Neuronal stem cell (in vitro differentiated cells): ENCODE measurements around the gene MON1A.
A peak's percentile ranks its signal among the peaks of the same experiment; 100 is the strongest.
"Not testable (repeated sequence)": the region's sequence is repeated elsewhere in the genome, so short reads cannot be mapped to it uniquely, and the experiment has no call there.

ENCODE experiments used
- DNase-seq: peaks from one replicate; pipeline ENCODE4 v3.0.0-alpha.2; 2013; ENCODE audit warnings: low spot score
- H2AFZ ChIP-seq: one replicate; pipeline ENCODE4 v1.6.1; 2013; ENCODE audit warnings: mild to moderate bottlenecking, low read length, inconsistent platforms
- H2AK5ac ChIP-seq: 2 replicates; pipeline ENCODE4 v1.6.1; 2013; ENCODE audit warnings: low read depth, mild to moderate bottlenecking, inconsistent platforms, low read length, moderate library complexity, mixed read lengths
- H2BK120ac ChIP-seq: 2 replicates; pipeline ENCODE4 v1.6.1; 2013; ENCODE audit warnings: low read depth, mild to moderate bottlenecking, inconsistent platforms, low read length, moderate library complexity, mixed read lengths
- H2BK12ac ChIP-seq: one replicate; pipeline ENCODE4 v1.6.1; 2013; ENCODE audit warnings: low read length, inconsistent platforms
- H2BK15ac ChIP-seq: 2 replicates; pipeline ENCODE4 v1.6.1; 2013; ENCODE audit warnings: mild to moderate bottlenecking, low read length, inconsistent platforms, mixed read lengths
- H2BK5ac ChIP-seq: one replicate; pipeline ENCODE4 v1.6.1; 2013; ENCODE audit warnings: inconsistent platforms, mild to moderate bottlenecking, low read length, moderate library complexity
- H3K14ac ChIP-seq: one replicate; pipeline ENCODE4 v1.6.1; 2013; ENCODE audit warnings: low read length, inconsistent platforms
- H3K18ac ChIP-seq: 2 replicates; pipeline ENCODE4 v1.6.1; 2013; ENCODE audit warnings: low read length, inconsistent platforms
- H3K23ac ChIP-seq: 2 replicates; pipeline ENCODE4 v1.6.1; 2013; ENCODE audit warnings: low read depth, mild to moderate bottlenecking, mixed read lengths, low read length, inconsistent platforms; ENCODE audit not compliant: poor library complexity
- H3K27ac ChIP-seq: replicated peaks from 3 replicates; pipeline ENCODE4 v1.5.1; 2013; ENCODE audit warnings: low read length, inconsistent platforms
- H3K27me3 ChIP-seq, 3 experiments: 2 replicates each; pipeline ENCODE4 v1.6.1; 2013; ENCODE audit warnings: low read length in 3 of 3, mild to moderate bottlenecking in 2 of 3, inconsistent platforms in 1 of 3, low read depth in 1 of 3, mixed read lengths in 1 of 3, moderate library complexity in 1 of 3; ENCODE audit not compliant: control insufficient read depth in 3 of 3, insufficient read depth in 3 of 3
- H3K36me3 ChIP-seq, 2 donors: replicated peaks in 1 of 2; 2 replicates each; pipeline ENCODE4 v1.6.1; 2013; ENCODE audit warnings: low read length in 2 of 2; ENCODE audit not compliant: control insufficient read depth in 2 of 2, insufficient read depth in 2 of 2
- H3K4ac ChIP-seq: 2 replicates; pipeline ENCODE4 v1.6.1; 2013; ENCODE audit warnings: inconsistent platforms, mild to moderate bottlenecking, low read length, moderate library complexity
- H3K4me1 ChIP-seq, 2 donors: 1 replicate in 1 of 2; 2 replicates in 1 of 2; pipeline ENCODE4 v1.6.1; 2013; ENCODE audit warnings: low read length in 2 of 2, low read depth in 1 of 2; ENCODE audit not compliant: control insufficient read depth in 2 of 2, insufficient read depth in 1 of 2
- H3K4me2 ChIP-seq: one replicate; pipeline ENCODE4 v1.6.1; 2013; ENCODE audit warnings: mild to moderate bottlenecking, low read length, inconsistent platforms; ENCODE audit not compliant: insufficient read depth, poor library complexity, severe bottlenecking
- H3K4me3 ChIP-seq, 2 donors: 2 replicates each; pipeline ENCODE4 v1.5.1; 2013; ENCODE audit warnings: low read length in 2 of 2, mild to moderate bottlenecking in 2 of 2, inconsistent platforms in 1 of 2, moderate library complexity in 1 of 2
- H3K79me1 ChIP-seq: one replicate; pipeline ENCODE4 v1.6.1; 2013; ENCODE audit warnings: low read depth, mild to moderate bottlenecking, inconsistent platforms, low read length, moderate library complexity
- H3K9ac ChIP-seq: one replicate; pipeline ENCODE4 v1.6.1; 2013; ENCODE audit warnings: mild to moderate bottlenecking, low read depth, low read length, inconsistent platforms; ENCODE audit not compliant: poor library complexity
- H3K9me3 ChIP-seq, 2 donors: replicated peaks in 1 of 2; 2 replicates each; pipeline versions ENCODE3 to v1.6.1; 2013; ENCODE audit warnings: low read length in 2 of 2, mild to moderate bottlenecking in 2 of 2, inconsistent platforms in 1 of 2, low read depth in 1 of 2, mixed read lengths in 1 of 2, moderate library complexity in 1 of 2; ENCODE audit not compliant: control insufficient read depth in 2 of 2, insufficient read depth in 1 of 2
- H4K8ac ChIP-seq: one replicate; pipeline ENCODE4 v1.6.1; 2013; ENCODE audit warnings: low read depth, mild to moderate bottlenecking, inconsistent platforms, low read length, moderate library complexity
- H4K91ac ChIP-seq: one replicate; pipeline ENCODE4 v1.6.1; 2013; ENCODE audit warnings: low read length, low read depth, mild to moderate bottlenecking, inconsistent platforms; ENCODE audit not compliant: poor library complexity
- WGBS, 2 donors: extraction: QIAGEN DNeasy Blood & Tissue Kit; methylation state at CpG; one replicate each; pipeline ENCODE4 v1.1.7; 2013; ENCODE audit warnings: missing lambda C conversion rate in 2 of 2, mixed read lengths in 1 of 2; ENCODE audit not compliant: insufficient read length in 2 of 2, insufficient replicate concordance in 1 of 2; ENCODE audit errors: extremely low coverage in 2 of 2; 5-methylcytosine and 5-hydroxymethylcytosine counted together

Gene MON1A

GRCh38 chr3:49908373-49909199 lies 21.0 kb downstream of the MON1A start:
- H4K91ac ChIP-seq = no peak overlapping the region
- no peak overlapping the region for H2BK12ac ChIP-seq
- H3K4me3 ChIP-seq = no peak overlapping the region
- H3K27me3 ChIP-seq = peaks cover 0 to 4% (median 0%) of the 10 kb centered on the region in 3 experiments
- no peak overlapping the region for H3K4me2 ChIP-seq
- no peak overlapping the region for H3K14ac ChIP-seq
- no peak overlapping the region for H3K9ac ChIP-seq
- no peak overlapping the region for H2AFZ ChIP-seq
- H3K4me1 ChIP-seq = peaks cover 0 to 5% of the 10 kb centered on the region in 2 donors
- H2BK5ac ChIP-seq = no peak overlapping the region
- H3K4ac ChIP-seq = no peak overlapping the region
- no peak overlapping the region for H2BK120ac ChIP-seq
- H3K18ac ChIP-seq = no peak overlapping the region
- H3K79me1 ChIP-seq = no peaks in the 10 kb centered on the region
- no peak overlapping the region for H3K23ac ChIP-seq
- no peaks in the 10 kb centered on the region for H3K9me3 ChIP-seq
- no peaks in the 10 kb centered on the region for H3K36me3 ChIP-seq
- H2AK5ac ChIP-seq = no peak overlapping the region
- no CpG with 5 or more reads among the region's 14 CpGs for WGBS, 2 donors
- no peak for DNase-seq
- H2BK15ac ChIP-seq = no peak overlapping the region
- H4K8ac ChIP-seq = no peak overlapping the region
- H3K27ac ChIP-seq = no peak overlapping the region

- no peak for DNase-seq
- H2BK15ac ChIP-seq = no peak overlapping the region
- H3K14ac ChIP-seq = no peak overlapping the region
- WGBS, 2 donors = no CpG with 5 or more reads among the region's 15 CpGs
- H3K23ac ChIP-seq = no peak overlapping the region
- H2BK5ac ChIP-seq = peak overlapping the region; percentile 76
- no peak overlapping the region for H3K18ac ChIP-seq
- H3K4me3 ChIP-seq = no peak overlapping the region
- H3K27ac ChIP-seq = no peak overlapping the region
- no peak overlapping the region for H4K91ac ChIP-seq
- no peaks in the 10 kb centered on the region for H3K79me1 ChIP-seq
- no peak overlapping the region for H3K4ac ChIP-seq
- no peaks in the 10 kb centered on the region for H3K9me3 ChIP-seq
- H3K27me3 ChIP-seq = peaks cover 0 to 5% (median 0%) of the 10 kb centered on the region in 3 experiments
- H3K4me1 ChIP-seq = peaks cover 0 to 5% of the 10 kb centered on the region in 2 donors
- no peaks in the 10 kb centered on the region for H3K36me3 ChIP-seq
- H3K9ac ChIP-seq = no peak overlapping the region
- no peak overlapping the region for H2BK12ac ChIP-seq
- H2AK5ac ChIP-seq = no peak overlapping the region
- no peak overlapping the region for H3K4me2 ChIP-seq
- no peak overlapping the region for H4K8ac ChIP-seq
- H2AFZ ChIP-seq = peak overlapping the region; percentile 53
- no peak overlapping the region for H2BK120ac ChIP-seq
Observed at GRCh38 chr3:49906073-49906743, 23.4 kb downstream of the MON1A start.

GRCh38 chr3:49904448-49904847 lies 25.2 kb downstream of the MON1A start:
- H2BK5ac ChIP-seq, H3K9ac ChIP-seq, H3K4me2 ChIP-seq, H3K23ac ChIP-seq, H3K18ac ChIP-seq, H3K79me1 ChIP-seq, H4K8ac ChIP-seq, DNase-seq, H2BK120ac ChIP-seq, H2BK12ac ChIP-seq, H3K9me3 ChIP-seq, H2AFZ ChIP-seq, H3K4ac ChIP-seq, H3K27me3 ChIP-seq, H3K27ac ChIP-seq, H2AK5ac ChIP-seq, H4K91ac ChIP-seq, H3K4me3 ChIP-seq, H3K14ac ChIP-seq, H3K36me3 ChIP-seq, H3K4me1 ChIP-seq: not testable (repeated sequence)
- WGBS, 2 donors = no CpG with 5 or more reads among the region's 13 CpGs
- H2BK15ac ChIP-seq = peak overlapping the region; percentile 70
